ENCODE results near the gene UBB.

UBB gene

DNA sequence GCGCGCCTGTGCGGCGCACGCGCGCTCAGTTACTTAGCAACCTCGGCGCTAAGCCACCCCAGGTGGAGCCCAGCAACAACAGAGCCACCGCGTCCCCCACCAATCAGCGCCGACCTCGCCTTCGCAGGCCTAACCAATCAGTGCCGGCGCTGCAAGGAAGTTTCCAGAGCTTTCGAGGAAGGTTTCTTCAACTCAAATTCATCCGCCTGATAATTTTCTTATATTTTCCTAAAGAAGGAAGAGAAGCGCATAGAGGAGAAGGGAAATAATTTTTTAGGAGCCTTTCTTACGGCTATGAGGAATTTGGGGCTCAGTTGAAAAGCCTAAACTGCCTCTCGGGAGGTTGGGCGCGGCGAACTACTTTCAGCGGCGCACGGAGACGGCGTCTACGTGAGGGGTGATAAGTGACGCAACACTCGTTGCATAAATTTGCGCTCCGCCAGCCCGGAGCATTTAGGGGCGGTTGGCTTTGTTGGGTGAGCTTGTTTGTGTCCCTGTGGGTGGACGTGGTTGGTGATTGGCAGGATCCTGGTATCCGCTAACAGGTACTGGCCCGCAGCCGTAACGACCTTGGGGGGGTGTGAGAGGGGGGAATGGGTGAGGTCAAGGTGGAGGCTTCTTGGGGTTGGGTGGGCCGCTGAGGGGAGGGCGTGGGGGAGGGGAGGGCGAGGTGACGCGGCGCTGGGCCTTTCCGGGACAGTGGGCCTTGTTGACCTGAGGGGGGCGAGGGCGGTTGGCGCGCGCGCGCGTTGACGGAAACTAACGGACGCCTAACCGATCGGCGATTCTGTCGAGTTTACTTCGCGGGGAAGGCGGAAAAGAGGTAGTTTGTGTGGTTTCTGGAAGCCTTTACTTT lies at the start of gene UBB:
UBB (plus strand) TSS at position 452 of the 856 bp plus-strand sequence. CDS start 817 bp downstream, outside the sequence.
- peak; percentile 95 for DNase-seq

DNA sequence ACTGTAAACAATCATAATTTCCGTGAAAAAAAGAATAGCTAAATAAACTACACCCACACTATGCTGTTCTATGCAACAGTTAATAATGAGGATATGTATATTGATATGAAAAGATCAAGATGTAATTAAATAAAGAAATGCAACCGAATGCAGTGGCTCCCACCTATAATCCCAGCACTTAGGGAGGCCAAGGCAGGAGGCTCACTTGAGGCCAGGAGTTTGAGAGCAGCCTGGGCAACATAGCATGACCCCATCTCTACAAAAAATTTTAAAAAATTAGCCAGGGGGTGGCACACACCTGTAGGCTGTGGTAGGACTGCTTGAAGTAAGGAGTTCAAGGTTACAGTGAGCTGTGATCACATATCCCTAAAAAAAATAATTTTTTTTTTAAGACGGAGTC lies 42.5 kb upstream of the UBB start:
- no peak for DNase-seq

DNA sequence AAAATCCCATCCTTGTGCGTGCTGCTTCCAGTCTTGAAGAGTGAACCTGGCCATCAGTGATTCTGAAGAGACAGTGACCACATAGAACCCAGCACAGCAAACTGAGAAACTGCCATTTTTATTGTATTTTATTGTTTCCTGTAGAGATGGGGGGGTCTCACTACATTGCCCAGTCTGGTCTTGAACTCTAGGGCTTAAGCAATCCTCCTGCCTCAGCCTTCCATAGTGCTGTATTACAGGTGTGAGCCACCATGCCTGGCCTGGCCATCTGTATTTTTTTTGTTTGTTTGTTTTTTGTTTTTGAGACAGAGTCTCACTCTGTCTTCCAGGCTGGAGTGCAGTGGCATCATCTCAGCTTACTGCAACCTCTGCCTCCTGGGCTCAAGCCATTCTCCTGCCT lies 41.5 kb upstream of the UBB start:
- no peak for DNase-seq

DNA sequence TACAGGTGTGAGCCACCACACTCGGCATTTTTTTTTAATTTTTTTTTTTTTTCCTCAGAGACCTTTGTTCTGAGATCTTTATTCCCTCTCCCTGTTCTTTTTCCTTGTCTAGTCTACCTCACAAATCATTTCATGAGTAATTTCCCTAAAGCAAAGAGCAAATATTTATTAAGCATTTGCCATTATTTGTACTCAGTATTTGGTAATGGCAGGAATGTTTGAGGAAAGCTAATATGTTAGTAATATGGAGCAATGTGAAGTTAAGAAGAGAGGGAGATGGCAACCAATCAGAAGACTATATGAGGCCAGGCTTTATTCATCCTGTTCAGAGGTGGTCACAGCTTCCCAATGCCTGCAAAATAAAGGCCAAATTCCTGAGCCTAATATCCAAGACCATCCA lies 40.9 kb upstream of the UBB start:
- no peak for DNase-seq

DNA sequence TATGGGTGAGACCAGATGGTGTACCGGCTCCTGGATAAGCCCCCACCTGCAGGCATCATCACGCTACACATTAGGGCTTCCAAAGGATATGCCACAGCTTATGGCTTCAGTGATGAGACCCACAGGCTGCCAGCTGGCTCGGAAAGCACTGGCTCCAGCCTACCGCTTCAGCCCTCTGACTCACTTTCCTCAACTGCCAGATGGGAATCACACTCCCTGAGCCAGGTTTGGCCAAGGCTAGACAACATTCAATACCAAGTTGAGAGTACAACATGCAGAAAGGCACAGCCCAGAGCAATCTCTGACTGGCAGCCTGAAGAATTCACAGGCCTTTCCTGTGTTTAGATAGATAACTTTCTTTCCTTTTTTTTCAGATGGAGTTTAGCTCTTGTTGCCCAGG lies 37.9 kb upstream of the UBB start:
- no peak for DNase-seq

DNA sequence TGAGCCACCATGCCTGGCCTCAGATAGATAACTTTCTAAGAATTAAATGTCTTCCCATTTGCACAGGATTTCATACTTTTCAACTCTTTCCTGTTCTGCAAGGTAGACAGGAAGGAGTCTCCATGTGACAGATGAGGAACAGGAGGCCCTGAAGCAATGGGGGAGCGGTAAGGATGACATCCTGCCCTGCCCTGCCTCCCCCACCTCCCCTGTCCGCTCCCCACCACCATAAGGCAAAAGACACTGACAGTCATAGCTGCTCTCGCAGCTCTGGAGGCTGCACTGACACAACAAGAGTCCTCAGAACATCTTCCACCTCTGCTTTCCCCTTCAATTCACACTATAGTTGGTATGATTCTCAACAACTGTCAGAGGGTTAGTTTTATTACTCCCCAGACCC lies 37.3 kb upstream of the UBB start:
- no peak for DNase-seq

DNA sequence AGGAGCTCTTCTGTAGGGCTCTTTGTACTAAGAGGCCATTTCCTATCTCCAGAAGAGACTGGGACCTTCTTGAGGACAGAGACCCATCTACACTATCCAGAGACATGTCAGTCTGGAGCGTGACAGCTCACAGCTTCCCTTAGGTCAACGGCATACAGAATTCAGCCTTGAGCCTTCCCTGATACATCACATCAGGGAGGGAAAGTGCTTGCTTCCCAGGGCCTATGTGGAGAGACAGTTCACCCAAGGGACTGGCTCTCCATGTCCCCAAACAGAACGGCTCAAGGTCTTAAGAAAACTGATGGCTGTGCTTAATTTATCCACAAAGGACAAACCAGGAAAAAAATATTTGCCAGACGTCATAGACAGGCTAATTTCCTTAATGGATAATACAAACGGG lies 35.3 kb upstream of the UBB start:
- DNase-seq: no peak

DNA sequence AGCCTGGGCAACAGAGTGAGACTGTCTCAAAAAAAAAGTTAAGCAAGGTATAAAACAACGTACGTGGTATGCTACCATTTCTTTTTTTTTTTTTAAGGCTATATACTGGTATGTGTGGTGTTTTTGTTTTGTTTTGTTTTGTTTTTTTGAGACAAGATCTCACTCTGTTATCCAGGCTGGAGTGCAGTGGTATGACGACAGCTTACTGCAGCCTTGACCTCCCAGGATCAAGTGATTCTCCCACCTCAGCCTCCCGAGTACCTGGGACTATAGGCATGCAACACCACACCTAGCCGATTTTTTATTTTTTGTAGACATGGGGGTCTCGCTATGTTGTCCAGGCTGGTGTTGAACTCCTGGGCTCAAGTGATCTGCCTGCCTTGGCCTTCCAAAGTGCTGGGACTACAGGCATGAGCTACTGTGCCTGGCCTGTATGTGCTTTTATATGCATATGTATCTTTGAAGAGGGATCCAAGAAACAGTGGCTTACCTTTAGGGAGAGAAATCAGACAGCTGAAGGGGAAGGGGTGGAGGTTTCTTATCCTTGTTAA lies 34.1 kb upstream of the UBB start:
- DNase-seq: no peak

DNA sequence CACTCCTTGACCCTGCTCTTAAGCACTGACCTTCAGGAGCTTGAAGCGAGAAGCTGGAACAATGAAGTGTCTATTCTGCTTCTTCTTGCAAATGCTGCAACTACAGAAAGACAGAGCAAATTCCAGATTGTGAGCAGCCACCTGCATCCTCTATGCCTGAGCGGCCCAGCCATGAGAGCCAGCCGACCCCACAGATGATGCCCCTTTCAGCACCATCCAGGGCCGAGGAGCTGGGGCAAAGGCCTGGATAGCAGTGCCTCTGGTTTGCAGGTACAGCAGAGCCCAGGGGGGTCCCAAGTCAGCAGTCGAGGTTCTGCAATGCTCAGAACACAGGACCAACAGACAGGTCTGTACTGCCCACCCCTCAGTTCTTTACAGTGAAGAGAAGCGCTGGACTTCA lies 32.3 kb upstream of the UBB start:
- no peak for DNase-seq

DNA sequence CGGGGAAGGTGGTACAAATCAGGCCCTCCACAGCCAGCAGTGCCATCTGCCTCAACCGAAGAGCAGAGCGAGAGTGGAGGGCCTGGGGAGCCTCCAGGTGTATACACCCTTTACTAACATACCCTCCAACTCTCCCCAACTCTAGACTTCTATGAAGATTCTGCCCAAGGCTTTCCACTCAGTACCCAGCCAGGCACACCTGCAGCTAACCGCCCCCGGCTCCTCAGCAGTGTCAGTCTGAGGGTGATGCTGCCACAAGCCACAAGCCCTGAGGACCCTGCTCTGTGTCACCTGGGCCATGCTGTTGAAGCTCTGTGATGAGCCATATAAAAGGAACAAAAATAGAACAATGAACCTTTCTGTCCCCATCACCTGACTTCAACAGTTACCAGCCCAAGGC lies 31.5 kb upstream of the UBB start:
- DNase-seq: no peak

DNA sequence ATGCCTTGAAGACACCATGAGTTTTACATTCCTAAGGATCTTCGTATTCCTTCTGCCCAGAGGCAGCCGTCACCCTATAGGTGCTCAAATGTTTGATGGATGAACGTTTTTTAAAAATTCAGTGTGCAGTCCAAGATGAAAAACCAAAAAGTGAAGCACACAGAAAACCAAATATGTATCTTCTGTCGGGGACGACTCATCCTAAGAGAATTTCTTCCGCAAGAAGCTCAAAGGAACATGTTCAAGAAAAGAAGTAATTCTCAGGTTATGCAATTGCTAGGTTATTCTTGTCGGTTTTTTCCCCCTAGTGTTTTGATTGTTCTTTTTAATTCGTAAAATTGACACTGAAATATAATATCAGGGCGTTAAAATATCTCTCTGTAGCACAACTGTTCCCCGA lies 29.1 kb upstream of the UBB start:
- no peak for DNase-seq

DNA sequence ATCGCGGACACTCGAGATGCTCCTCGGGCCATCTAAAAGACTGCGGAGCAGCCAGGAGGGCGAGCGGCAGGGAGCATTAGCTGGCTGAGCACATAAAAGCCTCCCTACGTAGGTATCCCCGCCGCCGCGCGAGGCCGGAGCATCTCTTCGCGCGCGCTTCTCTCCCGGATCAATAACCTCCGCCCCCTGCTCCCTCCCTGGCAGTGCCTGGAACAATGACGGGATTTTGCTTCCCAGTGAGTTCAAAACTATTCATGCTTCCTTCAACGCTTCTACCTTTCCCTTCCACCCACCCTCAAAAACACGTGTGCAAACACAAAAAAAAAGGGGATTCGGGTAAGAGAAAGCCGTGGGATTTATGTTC lies 28.6 kb upstream of the UBB start:
- peak; percentile 94 for DNase-seq

DNA sequence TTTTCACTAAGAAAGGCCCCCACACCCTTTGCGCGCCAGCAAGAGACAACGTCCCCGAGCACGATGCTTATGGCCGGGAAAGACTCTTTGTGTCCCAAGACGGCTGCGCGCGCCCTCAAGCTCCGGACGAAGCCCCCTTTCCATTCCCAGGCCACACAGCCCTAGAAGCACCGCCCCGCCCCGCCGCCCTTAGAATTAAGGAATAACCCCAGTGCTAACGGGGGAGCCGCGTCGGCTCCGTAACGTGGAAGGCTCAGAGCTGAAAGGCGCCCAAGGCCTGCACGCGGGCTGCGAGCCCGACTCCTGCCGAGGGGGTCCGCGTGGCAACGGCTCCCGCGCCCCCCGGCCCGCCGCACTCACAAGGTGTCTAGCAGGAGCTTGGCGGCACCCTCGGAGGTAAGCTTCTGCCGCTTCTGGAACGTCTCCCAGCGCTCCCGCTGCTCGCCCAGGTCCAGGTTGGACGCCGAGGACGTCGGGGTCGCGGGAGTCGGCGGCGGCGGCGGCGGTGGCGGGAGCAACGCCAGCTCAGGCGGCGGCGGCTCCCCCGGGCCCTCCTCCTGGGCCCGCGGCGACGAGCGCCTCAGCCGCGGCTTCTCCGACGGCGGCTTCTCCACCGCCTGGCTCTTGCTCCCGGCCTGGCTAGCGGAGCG lies 28.1 kb upstream of the UBB start:
- peak; percentile 81 for DNase-seq

DNA sequence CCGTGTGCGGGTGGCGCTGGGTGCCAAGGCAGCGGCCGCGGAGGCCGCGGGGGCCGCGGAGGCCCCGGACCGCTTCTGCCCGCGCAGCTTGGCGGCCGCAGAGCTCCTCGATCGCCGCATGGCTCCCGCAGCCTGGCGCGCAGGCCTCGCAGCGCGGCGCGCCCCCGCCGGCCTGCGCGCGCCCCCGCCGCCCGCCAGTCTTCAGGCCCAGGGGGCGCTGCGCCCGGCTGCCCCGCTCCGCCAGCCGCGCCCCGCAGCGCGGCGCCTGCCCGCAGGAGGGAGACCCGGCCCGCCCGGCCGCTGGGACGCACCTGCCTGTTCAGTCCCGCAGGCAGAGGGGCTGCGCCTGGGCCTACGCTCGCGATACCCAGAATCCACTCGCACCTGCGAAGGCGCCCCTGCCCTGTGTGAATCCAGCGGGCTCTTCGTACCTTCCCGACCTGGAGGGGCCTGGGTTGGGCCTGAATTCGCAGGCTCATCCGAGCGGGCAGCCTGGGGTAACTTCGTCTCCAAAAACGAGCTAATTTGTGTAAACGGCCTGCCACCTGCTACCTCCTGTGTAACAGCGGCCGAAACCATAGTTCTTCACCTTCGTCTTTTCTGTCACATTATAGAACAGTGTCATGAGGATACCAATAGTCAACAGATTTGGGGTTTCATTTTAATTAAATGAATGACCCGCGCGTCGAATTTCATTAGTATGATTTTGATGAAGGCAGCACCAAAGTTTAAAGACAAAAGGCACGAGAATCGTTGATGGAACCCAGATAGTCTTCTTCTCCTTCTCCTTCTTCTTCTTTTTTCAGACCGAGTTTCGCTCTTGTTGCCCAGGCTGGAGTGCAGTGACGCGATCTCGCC lies 27.3 kb upstream of the UBB start, which contains the start of gene CENPV:
CENPV (minus strand) TSS at position 153 of the 858 bp plus-strand sequence; CDS start at position 120, 33 bp downstream.
- DNase-seq: peak; percentile 80

DNA sequence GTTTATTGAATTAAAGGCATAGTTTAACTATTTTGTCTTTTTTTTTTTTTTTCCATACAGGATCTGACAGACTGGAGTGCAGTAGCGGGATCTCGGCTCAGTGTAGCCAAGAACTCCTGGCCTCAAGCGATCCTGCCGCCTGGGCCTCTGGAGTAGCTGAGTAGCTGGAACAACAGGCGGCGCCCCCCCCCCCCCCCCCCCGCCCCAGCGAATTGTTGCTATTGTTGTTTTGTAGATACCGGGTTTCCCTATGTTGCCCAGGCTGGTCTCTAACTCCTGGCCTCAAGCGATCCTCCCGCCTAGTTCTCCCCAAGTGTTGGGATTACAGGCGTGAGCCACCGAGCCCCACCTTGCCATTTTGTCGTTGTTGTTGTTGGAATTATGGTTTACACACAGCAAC lies 26.3 kb upstream of the UBB start:
- DNase-seq: no peak

DNA sequence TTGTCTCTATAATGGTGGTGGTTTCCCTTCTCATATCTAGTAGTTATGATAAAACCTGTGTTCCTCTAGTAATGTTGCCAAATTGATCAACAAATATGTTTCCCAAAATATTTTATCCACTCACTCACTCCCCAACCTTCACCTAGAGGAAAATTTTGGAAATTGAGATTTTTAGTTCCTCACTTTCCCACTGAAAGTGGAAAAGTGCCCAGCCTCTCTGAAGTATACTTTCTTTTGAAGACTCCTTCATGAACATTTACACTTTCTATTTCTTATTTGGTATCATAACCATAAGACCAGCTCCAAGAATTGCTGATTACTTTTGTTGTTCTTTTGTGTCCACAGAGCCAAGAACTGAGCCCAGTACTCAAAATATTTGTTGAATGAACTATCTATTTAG lies 22.5 kb upstream of the UBB start:
- DNase-seq: no peak

DNA sequence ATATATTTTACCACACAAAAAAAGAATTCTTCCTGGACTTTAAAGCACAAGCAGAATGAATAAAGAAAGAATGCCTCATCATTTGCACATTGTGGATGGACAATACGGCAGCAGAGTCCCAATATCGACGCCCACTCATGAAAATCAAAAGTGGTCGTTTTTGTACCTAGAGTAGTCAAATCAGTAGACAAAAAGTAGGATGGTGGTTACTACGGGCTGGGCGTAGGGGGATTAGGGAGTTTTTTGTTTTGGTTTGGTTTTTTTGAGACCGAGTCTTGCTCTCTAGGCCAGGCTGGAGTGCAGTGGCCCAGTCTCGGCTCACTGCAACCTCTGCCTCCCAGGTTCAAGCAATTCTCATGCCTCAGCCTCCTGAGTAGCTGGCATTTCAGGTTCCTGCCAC lies 19.0 kb upstream of the UBB start:
- no peak for DNase-seq

DNA sequence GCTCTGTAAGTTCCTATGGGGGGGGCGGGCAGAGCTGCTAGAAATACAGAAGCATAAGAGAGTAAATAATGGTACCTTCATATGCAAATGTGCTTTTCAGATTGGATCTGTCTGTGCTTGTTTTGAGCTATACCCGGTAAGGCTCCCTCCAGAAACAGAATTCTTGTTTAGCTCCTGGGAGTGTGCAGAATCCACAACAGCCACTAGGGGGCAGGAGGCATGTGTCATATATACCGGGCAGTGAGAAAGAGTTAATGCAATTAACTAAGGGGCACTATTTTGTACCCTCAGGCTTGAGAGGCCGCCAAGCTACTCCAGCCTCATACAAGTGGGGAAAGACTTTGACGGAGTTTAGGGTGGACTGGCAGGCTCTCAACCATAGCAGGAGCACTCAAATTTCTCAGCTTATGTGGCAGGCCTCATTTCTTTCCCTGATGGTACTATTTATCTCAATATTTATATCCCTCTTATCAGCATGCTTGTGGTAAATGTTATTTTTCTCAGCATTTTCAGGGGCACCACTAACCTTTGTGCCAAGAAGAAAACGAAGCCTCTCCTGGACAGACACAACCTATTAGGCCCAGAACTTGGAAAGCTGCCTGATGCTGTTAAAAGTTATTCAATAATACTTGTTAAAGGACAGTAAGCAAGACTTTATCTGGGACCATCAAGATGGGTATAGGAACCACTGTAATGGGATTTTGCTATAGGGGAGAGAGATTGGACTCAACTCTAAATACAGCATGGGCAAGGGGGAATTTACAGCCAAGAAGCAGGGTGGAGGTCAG lies 16.9 kb upstream of the UBB start:
- peak; percentile 73 for DNase-seq

DNA sequence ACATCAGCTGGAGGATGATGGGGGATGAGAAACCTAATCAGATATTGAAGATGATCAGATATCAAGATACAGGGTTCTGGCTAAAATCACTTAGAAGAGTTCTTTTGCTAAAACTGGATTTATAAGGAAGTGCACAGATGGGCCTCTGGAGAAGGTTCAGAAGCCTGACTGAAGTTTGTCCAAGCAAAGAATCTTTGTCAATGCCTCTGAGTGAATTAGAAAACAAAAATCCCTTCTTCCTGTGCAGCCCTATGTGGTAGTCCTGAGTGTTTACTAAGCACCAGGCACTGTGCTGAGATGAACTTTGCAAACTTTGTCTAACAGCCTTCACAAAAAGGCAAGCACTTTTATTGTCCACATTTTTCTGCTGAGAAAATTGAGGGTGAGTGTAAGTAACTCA lies 16.3 kb upstream of the UBB start:
- DNase-seq: no peak

DNA sequence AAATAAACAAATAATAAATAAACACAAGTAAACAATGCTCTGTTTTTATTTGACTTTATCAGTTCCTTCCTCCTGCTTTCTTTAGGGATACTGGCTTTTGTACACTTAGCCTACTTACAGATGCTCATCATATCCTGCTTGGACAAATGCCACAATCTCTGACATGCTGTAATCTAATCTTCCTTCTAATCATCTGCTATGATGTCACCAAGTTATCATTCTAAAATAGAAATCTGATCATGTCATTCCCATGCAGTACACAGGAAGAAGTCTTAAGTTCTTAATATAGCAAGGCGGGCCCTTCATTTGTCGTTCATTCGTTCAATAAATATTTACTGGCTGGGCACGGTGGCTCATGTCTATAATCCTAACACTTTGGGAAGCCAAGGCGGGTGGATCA lies 9.1 kb upstream of the UBB start:
- no peak for DNase-seq

DNA sequence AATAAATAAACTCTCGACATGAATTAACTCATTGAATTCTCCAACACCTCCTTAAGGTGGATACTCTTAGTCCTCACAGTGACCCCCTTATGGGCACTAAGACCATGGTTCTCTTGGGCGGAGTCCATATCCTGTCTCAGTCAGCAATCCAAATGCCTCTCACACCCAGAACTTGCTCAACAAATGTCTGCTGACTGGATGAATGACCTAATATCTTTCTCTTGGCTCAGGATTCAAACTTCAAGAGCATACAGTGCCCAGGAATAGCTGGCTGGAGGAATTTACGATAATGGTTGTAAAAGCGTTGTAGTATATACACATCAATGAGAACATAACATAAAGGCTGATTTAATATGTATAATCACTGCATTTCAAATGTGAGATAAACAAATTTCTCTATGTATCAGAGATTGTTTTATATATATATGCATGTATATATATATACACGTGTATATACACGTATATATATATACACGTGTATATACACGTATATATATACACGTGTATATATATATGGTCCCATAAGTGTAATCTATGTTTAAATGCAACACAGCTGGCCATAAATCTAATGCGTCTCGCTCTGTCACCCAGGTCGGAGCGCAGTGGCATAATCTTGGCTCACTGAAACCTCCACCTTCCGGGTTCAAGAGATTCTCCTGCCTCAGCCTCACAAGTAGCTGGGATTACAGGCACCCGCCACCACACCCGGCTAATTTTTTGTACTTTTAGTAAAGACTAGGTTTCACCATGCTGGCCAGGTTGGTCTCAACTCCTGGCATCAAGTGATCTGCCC lies 6.5 kb upstream of the UBB start:
- DNase-seq: no peak

DNA sequence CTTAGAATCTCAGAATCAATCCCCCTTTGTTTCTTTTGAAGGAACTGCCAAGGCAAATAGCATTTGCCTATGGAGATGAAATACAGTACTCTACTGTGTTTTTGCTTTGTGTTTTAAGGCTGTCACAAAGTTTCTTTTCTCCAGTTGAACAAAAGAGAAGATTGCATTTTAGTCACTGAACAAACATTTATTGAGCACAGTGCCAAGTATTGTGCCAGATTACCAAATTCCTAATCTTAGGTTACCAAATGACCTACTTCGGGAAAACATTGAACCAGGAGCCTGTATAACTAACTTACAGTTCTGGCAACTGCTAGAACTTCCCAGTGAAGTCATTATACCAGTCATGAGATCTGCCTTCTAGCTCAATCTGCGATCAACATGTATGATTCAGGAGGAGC lies 3.0 kb upstream of the UBB start:
- DNase-seq: no peak
